22Rv1 (cell line): Measurements from ENCODE around the gene DYNLL2.

Experiments used
- ZFX ChIP-seq: fragments of 450-650 bp; IDR thresholded peaks from 2 replicates; pipeline ENCODE4 v1.6.1; 2017; ENCODE audit warnings: antibody characterized with exemption, borderline replicate concordance
- TF ChIP-seq, protein P1 (sequence below): fragments of 450-650 bp; IDR thresholded peaks from 2 replicates; pipeline ENCODE4 v1.5.1; 2017; ENCODE audit warnings: mild to moderate bottlenecking

- TF ChIP-seq, protein P1, sequence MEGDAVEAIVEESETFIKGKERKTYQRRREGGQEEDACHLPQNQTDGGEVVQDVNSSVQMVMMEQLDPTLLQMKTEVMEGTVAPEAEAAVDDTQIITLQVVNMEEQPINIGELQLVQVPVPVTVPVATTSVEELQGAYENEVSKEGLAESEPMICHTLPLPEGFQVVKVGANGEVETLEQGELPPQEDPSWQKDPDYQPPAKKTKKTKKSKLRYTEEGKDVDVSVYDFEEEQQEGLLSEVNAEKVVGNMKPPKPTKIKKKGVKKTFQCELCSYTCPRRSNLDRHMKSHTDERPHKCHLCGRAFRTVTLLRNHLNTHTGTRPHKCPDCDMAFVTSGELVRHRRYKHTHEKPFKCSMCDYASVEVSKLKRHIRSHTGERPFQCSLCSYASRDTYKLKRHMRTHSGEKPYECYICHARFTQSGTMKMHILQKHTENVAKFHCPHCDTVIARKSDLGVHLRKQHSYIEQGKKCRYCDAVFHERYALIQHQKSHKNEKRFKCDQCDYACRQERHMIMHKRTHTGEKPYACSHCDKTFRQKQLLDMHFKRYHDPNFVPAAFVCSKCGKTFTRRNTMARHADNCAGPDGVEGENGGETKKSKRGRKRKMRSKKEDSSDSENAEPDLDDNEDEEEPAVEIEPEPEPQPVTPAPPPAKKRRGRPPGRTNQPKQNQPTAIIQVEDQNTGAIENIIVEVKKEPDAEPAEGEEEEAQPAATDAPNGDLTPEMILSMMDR = no peak
- no peak for TF ChIP-seq ZFX
These were observed 42.8 kb upstream of the DYNLL2 start for GRCh38 chr17:58040386-58040785.
